Astrocyte of the cerebellum (primary cell): Measurements from ENCODE around the gene TMOD1.
A peak's percentile ranks its signal among the peaks of the same experiment; 100 is the strongest.

ENCODE experiments used
- DNase-seq: peaks from one replicate; pipeline ENCODE4 v3.0.0-alpha.2; 2011; ENCODE audit warnings: low read depth
- H3K4me3 ChIP-seq: 2 replicates; pipeline ENCODE4 v1.5.1; 2011; ENCODE audit warnings: mild to moderate bottlenecking, low read depth, low read length, moderate library complexity
- CTCF ChIP-seq: IDR thresholded peaks from 2 replicates; pipeline ENCODE4 v1.5.1; 2012; ENCODE audit warnings: low read length, low read depth, moderate library complexity, mild to moderate bottlenecking; ENCODE audit errors: missing control alignments
- in situ Hi-C: cut with HindIII; loops from 2 replicates; pipeline ENCODE4 v1.10.0; 2017; ENCODE audit warnings: low sequenced_read_pairs

Gene TMOD1

GRCh38 chr9:97592126-97592525, 90.7 kb downstream of the TMOD1 start:
- in situ Hi-C loops = no loop called here
- H3K4me3 ChIP-seq = no peak overlapping the region
- no peak for TF ChIP-seq CTCF
- DNase-seq = no peak

DNA sequence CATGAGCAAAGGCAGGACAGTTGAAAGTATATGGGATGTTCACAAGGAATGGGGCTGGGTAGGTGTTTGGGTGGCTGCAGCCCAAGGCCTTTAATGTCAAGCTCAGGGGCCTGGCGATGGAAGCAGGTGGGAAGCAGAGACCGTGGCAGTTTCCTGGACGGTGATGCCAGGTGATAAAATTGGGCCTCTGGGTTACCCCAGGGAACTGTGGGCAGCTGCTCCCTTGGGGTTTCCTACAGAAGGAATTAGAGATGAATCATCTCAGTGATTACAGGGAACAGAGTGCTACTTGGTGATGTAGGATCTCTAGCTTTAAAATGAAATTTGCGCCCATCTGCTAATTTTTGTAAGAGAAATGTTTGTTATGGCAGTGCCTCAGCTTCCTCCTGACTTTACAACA, 92.5 kb downstream of the TMOD1 start:
- no peak for DNase-seq
- in situ Hi-C loops = no loop called here

DNA sequence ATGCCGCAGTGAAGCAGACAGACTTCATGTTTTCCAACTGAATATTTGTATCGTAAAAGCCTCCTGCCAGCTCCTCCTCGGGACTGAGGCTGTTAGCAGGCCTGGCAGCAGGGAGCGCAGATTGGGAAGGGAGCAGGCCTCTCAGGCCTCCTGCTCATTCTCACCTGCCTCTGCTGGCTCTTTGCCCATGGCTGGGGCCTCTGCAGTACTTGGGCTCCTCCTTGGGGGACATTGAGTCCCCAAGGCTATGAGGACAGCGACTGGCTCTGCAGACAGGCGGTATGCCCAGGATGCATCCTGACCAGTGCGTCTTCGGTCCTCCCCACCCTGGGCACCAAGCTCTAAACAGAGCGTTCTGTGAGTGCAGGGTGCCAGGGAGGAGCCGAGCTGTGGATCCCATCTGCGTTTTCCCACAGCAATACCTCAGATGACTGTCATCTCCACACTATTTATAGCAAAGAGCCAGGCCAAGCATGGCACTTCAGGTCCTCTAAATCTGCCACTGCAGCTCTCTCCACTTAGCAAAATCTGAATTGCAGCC, 93.0 kb downstream of the TMOD1 start:
- in situ Hi-C loops = no loop called here
- no peak for DNase-seq
- no peak overlapping the region for H3K4me3 ChIP-seq
- TF ChIP-seq CTCF = no peak

More for the DNA sequence above, 92.5 kb downstream of the TMOD1 start:
- no peak overlapping the region for H3K4me3 ChIP-seq
- no peak for TF ChIP-seq CTCF

- DNase-seq = no peak
- H3K4me3 ChIP-seq = no peak overlapping the region
- TF ChIP-seq CTCF = no peak
- in situ Hi-C loops = no loop called here
Observed at GRCh38 chr9:97596906-97597305, 95.4 kb downstream of the TMOD1 start.

DNA sequence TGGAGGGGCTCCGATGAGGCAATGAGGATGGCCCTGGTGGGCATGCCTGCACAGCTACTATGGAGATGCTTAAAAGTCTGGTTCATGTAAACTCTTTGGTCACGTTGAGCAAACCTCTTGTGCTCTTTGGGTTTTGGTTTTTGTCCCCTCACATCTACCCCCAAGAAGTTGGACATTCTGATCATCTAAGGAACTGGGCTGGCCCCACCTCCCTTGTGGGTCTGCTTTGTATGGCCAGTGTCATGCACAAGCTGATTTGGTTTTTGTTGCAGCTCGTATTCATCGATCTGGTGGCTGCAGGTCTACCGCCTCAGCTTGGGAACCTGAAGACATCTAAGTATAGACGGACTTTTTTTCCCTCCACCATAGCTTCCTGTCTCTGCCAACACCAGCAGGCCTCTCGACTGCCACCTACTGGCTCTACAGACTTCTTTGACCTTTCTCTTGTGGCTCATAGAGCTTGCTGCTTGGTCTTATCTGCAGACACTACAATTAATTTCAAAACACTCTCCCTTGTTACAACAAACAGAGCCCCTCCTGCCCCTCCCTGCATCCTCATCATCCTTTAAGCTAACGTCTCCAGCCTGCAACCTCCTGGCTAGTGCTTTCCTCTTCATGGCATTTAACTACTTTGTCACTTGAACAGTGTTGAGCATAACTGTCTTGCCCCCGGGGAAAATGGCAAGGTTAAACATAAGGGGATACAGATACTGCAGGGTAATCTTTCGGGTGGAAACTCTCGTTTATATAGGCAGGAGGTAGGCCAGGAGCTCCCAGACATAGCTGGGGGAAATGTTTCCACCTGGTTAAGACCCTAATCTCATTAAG, 97.2 kb downstream of the TMOD1 start:
- peak; percentile 97 for TF ChIP-seq CTCF
- H3K4me3 ChIP-seq = no peak overlapping the region
- peak; percentile 72 for DNase-seq
- in situ Hi-C loops = no loop called here

DNA sequence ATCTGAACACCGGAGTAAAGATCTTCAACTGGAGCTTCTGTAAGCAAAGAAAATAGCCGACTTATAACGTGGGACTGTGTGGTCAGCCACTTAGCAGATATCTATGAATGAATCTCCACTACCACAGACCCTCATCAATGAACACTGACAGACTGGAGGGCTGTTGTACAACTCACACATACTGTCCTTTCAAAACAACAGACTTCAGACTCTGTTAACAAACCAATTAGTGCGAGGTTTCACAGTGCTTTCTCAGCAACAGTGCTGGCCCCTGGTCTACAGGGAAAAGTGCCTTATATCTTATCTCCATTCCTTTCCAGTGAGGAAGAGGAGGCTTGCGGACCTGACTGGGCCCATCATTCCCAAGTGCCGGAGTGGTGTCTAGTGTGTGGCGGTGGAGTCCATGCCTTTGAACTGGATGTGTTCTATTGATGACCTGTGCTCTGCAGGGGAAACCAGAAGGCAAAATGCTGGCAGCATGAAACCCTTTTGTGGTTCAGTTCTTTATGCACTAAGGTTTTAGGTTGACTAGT, 97.9 kb downstream of the TMOD1 start:
- no peak overlapping the region for H3K4me3 ChIP-seq
- in situ Hi-C loops = no loop called here
- no peak for DNase-seq
- no peak for TF ChIP-seq CTCF
